Smooth muscle cell (in vitro differentiated cells): Measurements from ENCODE around the gene PCDH9. TPM values are rescaled to one million over a fixed set of nuclear protein-coding genes. Genes with fewer than 3 reads are reported as not detected.

ENCODE experiments used
- DNase-seq: peaks from one replicate; lab custom pipeline; 2025; ENCODE audit not compliant: unreplicated experiment; lab: John Stamatoyannopoulos, UW
- H2AFZ ChIP-seq: fragments of 200-600 bp; sonication (generic); 2 replicates; pipeline ENCODE4 v1.6.0; 2016; ENCODE audit warnings: antibody characterized with exemption, low read depth, mild to moderate bottlenecking
- H3F3A ChIP-seq: fragments of 200-600 bp; sonication (generic); 2 replicates; pipeline ENCODE4 v1.6.0; 2017; ENCODE audit warnings: antibody characterized with exemption, low read depth
- H3K27ac ChIP-seq: fragments of 200-600 bp; sonication (generic); 2 replicates; pipeline ENCODE4 v1.5.1; 2016; ENCODE audit warnings: low read depth, mild to moderate bottlenecking
- H3K27me3 ChIP-seq: fragments of 200-600 bp; sonication (generic); 2 replicates; pipeline ENCODE4 v1.6.1; 2016; ENCODE audit warnings: low read depth, mild to moderate bottlenecking
- H3K36me3 ChIP-seq: fragments of 200-600 bp; sonication (generic); 2 replicates; pipeline ENCODE4 v1.5.1; 2016; ENCODE audit warnings: low read depth
- H3K4me1 ChIP-seq: fragments of 200-600 bp; sonication (generic); 2 replicates; pipeline ENCODE4 v1.5.1; 2016; ENCODE audit warnings: low read depth
- H3K4me2 ChIP-seq: fragments of 200-600 bp; sonication (generic); 2 replicates; pipeline ENCODE4 v1.6.0; 2016; ENCODE audit warnings: mild to moderate bottlenecking
- H3K4me3 ChIP-seq: fragments of 200-600 bp; sonication (generic); 2 replicates; pipeline ENCODE4 v1.5.1; 2016; ENCODE audit warnings: mild to moderate bottlenecking
- H3K79me2 ChIP-seq: fragments of 200-600 bp; sonication (generic); 2 replicates; pipeline ENCODE4 v1.6.0; 2016; ENCODE audit warnings: low read depth, mild to moderate bottlenecking
- H3K9ac ChIP-seq: fragments of 200-600 bp; sonication (generic); 2 replicates; pipeline ENCODE4 v1.6.0; 2016; ENCODE audit warnings: low read depth
- H3K9me3 ChIP-seq: fragments of 200-600 bp; sonication (generic); replicated peaks from 2 replicates; pipeline ENCODE4 v1.5.1; 2016; ENCODE audit warnings: low read depth
- H4K20me1 ChIP-seq: fragments of 200-600 bp; sonication (generic); 2 replicates; pipeline ENCODE4 v1.6.0; 2016; ENCODE audit warnings: low read depth
- WGBS: methylation state at CpG from one replicate; pipeline ENCODE4 v1.1.7; 2016; ENCODE audit warnings: low lambda C conversion rate; 5-methylcytosine and 5-hydroxymethylcytosine counted together
- polyA plus RNA-seq: library from polyadenylated mRNA; unstranded; fragments of >200 nt; fragmentation: Nextera tagmentation; extraction: Ambion mirVana; gene quantifications from 2 replicates; pipeline ENCODE4 v1.2.1, GENCODE V29; 2016
- total RNA-seq: library from RNA; depleted of rRNA; stranded (reverse); fragments of >200 nt; gene quantifications from 2 replicates; pipeline ENCODE4 v1.2.3, GENCODE V29; 2014
- TF ChIP-seq, protein P1 (sequence below): fragments of 200-600 bp; sonication (generic); IDR thresholded peaks from 2 replicates; pipeline ENCODE4 v1.5.1; 2017; ENCODE audit warnings: borderline replicate concordance, mild to moderate bottlenecking, antibody characterized with exemption; ENCODE audit not compliant: insufficient read depth, poor library complexity, severe bottlenecking

The PCDH9 gene
- total and polyA plus RNA-seq, 2 experiments from 2014 or later = 0.65 to 1.9 TPM

DNA sequence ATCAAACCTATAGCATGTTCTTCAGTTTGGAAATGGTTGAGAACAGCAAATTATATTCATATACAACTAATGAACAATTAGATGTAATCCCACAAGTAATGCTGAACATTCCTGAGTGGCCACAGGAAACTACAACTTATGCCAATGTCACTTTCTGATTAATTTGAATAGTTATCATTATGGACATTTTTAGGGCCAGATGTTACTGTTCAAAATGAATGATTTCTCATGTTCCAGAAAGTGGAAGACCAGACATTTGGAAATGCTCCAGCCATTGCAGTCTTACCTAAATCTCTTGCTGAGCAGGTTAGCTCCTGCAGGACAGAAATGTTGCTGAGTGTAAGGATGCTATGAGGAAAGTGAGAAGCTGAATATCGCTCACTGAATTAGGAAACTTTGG lies 819.8 kb downstream of the PCDH9 start:
- Histone ChIP-seq H3K79me2 (no peaks in the 10 kb centered on the region), H3K9ac (no peak overlapping the region), H3K4me2 (no peak overlapping the region), H3K9me3 (no peaks in the 10 kb centered on the region), H4K20me1 (no peaks in the 10 kb centered on the region), H3K27me3 (no peaks in the 10 kb centered on the region), H2AFZ (no peak overlapping the region), H3F3A (no peaks in the 10 kb centered on the region), H3K27ac (no peak overlapping the region), H3K4me3 (no peak overlapping the region), H3K4me1 (peaks cover 17% of the 10 kb centered on the region), H3K36me3 (no peaks in the 10 kb centered on the region)
- DNase-seq = no peak
- WGBS = 100% methylated on average over 1 of the region's 1 CpG
- TF ChIP-seq, protein P1, sequence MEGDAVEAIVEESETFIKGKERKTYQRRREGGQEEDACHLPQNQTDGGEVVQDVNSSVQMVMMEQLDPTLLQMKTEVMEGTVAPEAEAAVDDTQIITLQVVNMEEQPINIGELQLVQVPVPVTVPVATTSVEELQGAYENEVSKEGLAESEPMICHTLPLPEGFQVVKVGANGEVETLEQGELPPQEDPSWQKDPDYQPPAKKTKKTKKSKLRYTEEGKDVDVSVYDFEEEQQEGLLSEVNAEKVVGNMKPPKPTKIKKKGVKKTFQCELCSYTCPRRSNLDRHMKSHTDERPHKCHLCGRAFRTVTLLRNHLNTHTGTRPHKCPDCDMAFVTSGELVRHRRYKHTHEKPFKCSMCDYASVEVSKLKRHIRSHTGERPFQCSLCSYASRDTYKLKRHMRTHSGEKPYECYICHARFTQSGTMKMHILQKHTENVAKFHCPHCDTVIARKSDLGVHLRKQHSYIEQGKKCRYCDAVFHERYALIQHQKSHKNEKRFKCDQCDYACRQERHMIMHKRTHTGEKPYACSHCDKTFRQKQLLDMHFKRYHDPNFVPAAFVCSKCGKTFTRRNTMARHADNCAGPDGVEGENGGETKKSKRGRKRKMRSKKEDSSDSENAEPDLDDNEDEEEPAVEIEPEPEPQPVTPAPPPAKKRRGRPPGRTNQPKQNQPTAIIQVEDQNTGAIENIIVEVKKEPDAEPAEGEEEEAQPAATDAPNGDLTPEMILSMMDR = no peak

- Histone ChIP-seq H3K4me1 (peaks cover 17% of the 10 kb centered on the region), H3K4me2 (no peak overlapping the region), H3K27me3 (no peaks in the 10 kb centered on the region), H3F3A (no peaks in the 10 kb centered on the region), H4K20me1 (no peaks in the 10 kb centered on the region), H2AFZ (no peak overlapping the region), H3K27ac (no peak overlapping the region), H3K4me3 (no peak overlapping the region), H3K79me2 (no peaks in the 10 kb centered on the region), H3K9ac (no peak overlapping the region), H3K9me3 (no peaks in the 10 kb centered on the region), H3K36me3 (no peaks in the 10 kb centered on the region)
- 95% methylated on average over 3 of the region's 3 CpGs for WGBS
- DNase-seq = no peak
- TF ChIP-seq, protein P1 = no peak
These were observed 820.6 kb downstream of the PCDH9 start for GRCh38 chr13:66409542-66409941.

- H3K4me2 ChIP-seq = no peak overlapping the region
- H3K9ac ChIP-seq = no peak overlapping the region
- no peaks in the 10 kb centered on the region for H3K79me2 ChIP-seq
These were observed 823.0 kb downstream of the PCDH9 start for GRCh38 chr13:66407128-66407527.

More at GRCh38 chr13:66407128-66407527, 823.0 kb downstream of the PCDH9 start:
- 68% methylated on average over 4 of the region's 4 CpGs for WGBS
- Histone ChIP-seq H3F3A (no peaks in the 10 kb centered on the region), H3K4me3 (no peak overlapping the region), H3K27ac (no peak overlapping the region), H4K20me1 (no peaks in the 10 kb centered on the region), H3K9me3 (no peaks in the 10 kb centered on the region), H3K36me3 (no peaks in the 10 kb centered on the region), H2AFZ (no peak overlapping the region), H3K4me1 (peaks cover 17% of the 10 kb centered on the region), H3K27me3 (no peaks in the 10 kb centered on the region)
- TF ChIP-seq, protein P1 = no peak
- no peak for DNase-seq
